Kidney (tissue), 14 donors: ENCODE results near the gene PCDHA5. TPM values are rescaled to one million over a fixed set of nuclear protein-coding genes. Genes with fewer than 3 reads are reported as not detected.
A peak's percentile ranks its signal among the peaks of the same experiment; 100 is the strongest.
"Not testable (repeated sequence)": the region's sequence is repeated elsewhere in the genome, so short reads cannot be mapped to it uniquely, and the experiment has no call there.

Experiments
- DNase-seq, 5 donors: peaks; one replicate each; pipeline ENCODE4 v3.0.0-alpha.2; 2013 to 2020
- FAIRE-seq: peaks from 2 replicates; lab custom pipeline; 2012; peaks lifted over from hg19 to GRCh38; lab: Jason Lieb, UNC
- H3K27ac ChIP-seq, 2 donors: one replicate each; pipeline ENCODE4 v1.7.0; 2013; ENCODE audit warnings: low read depth in 2 of 2, low read length in 2 of 2, inconsistent platforms in 1 of 2
- H3K27me3 ChIP-seq: one replicate; pipeline ENCODE4 v1.7.1; 2013; ENCODE audit warnings: low read length, inconsistent platforms; ENCODE audit not compliant: control insufficient read depth, insufficient read depth
- H3K36me3 ChIP-seq, 3 donors: one replicate each; pipeline versions ENCODE4 v1.7.0 to v1.7.1; 2013; ENCODE audit warnings: low read length in 3 of 3, control low read depth in 1 of 3, inconsistent platforms in 1 of 3; ENCODE audit not compliant: insufficient read depth in 3 of 3, control insufficient read depth in 2 of 3
- H3K4me1 ChIP-seq, 3 donors: one replicate each; pipeline versions ENCODE4 v1.7.0 to v1.7.1; 2013; ENCODE audit warnings: low read length in 3 of 3, inconsistent platforms in 1 of 3, low read depth in 1 of 3; ENCODE audit not compliant: control insufficient read depth in 2 of 3, insufficient read depth in 2 of 3
- H3K4me3 ChIP-seq, 3 donors: one replicate each; pipeline versions ENCODE4 v1.7.0 to v1.8.1; 2013; ENCODE audit warnings: low read length in 3 of 3, control low read depth in 1 of 3, inconsistent platforms in 1 of 3
- H3K9ac ChIP-seq, 3 donors: one replicate each; pipeline versions ENCODE4 v1.7.0 to v1.7.1; 2013; ENCODE audit warnings: low read length in 3 of 3, control low read depth in 1 of 3, inconsistent platforms in 1 of 3
- H3K9me3 ChIP-seq, 3 donors: one replicate each; pipeline versions ENCODE4 v1.7.0 to v1.7.1; 2013; ENCODE audit warnings: low read length in 3 of 3, control low read depth in 1 of 3, inconsistent platforms in 1 of 3; ENCODE audit not compliant: control insufficient read depth in 2 of 3, insufficient read depth in 1 of 3
- CTCF ChIP-seq: IDR thresholded peaks from 3 replicates; pipeline ENCODE4 v1.5.1; 2012; ENCODE audit warnings: mild to moderate bottlenecking, moderate library complexity, borderline replicate concordance; ENCODE audit not compliant: insufficient read depth; ENCODE audit errors: extremely low read depth
- intact Hi-C: fragments of 100-400 bp; cut with DNase I; formaldehyde crosslinking; loops from one replicate; pipeline ENCODE4 v1.11.1; 2022
- polyA plus RNA-seq: library from polyadenylated mRNA; stranded (reverse); fragments of 350-450 nt; fragmentation: Illumina TruSeq; extraction: RNeasy Lipid Tissue Mini Kit (QIAGEN cat#74804); gene quantifications from one replicate; pipeline ENCODE4 v1.2.3, GENCODE V29; 2014; ENCODE audit warnings: low read depth, low replicate concordance; ENCODE audit not compliant: insufficient read depth
- total RNA-seq: library from RNA; stranded (reverse); fragmentation: NEBNext Ultra II Directional; extraction: Animal tissue kit (Norgen Biotek cat#: 25700); gene quantifications from one replicate; pipeline ENCODE4 v1.2.1, GENCODE V29; 2021
- donor health status: control.
- donor health status: control.
- donor health status: control.
- donor health status: control.
- donor health status: control.
- donor health status: DM: yes; HTN: yes; CAD: no.
- donor health status: Normal renal cell carcinoma (clear cell type).

The PCDHA5 gene
- total and polyA plus RNA-seq, 2 donors from 2014 or later: 0.91 TPM; not detected in 1

- intact Hi-C loops: no loop called here
- DNase-seq (peak in 1 of 5 donors; percentile 72), FAIRE-seq (no peak)
- peaks cover 0 to 10% (median 0%) of the 10 kb centered on the region in 3 donors for H3K9me3 ChIP-seq
- no peak overlapping the region for H3K9ac ChIP-seq
- H3K4me1 ChIP-seq: no peaks in the 10 kb centered on the region
- no peaks in the 10 kb centered on the region for H3K27me3 ChIP-seq
- no peak overlapping the region for H3K27ac ChIP-seq
- TF ChIP-seq CTCF: no peak
- H3K4me3 ChIP-seq: no peak overlapping the region
- no peaks in the 10 kb centered on the region for H3K36me3 ChIP-seq
These were observed 12.5 kb upstream of the PCDHA5 start for GRCh38 chr5:140808889-140809291.

GRCh38 chr5:140822281-140822629, 842 bp downstream of the PCDHA5 start:
- no peak for FAIRE-seq
- H3K27me3 ChIP-seq: no peaks in the 10 kb centered on the region
- no peak overlapping the region for H3K27ac ChIP-seq
- no peaks in the 10 kb centered on the region for H3K36me3 ChIP-seq
- H3K4me1 ChIP-seq: no peaks in the 10 kb centered on the region
- no peak for TF ChIP-seq CTCF
- H3K9me3 ChIP-seq: no peaks in the 10 kb centered on the region
- DNase-seq: no peak
- intact Hi-C loops: no loop called here
- H3K9ac ChIP-seq: no peak overlapping the region
- no peak overlapping the region for H3K4me3 ChIP-seq

- H3K36me3 ChIP-seq, H3K27me3 ChIP-seq, H3K4me1 ChIP-seq, H3K9me3 ChIP-seq, intact Hi-C loops, FAIRE-seq, H3K4me3 ChIP-seq, H3K27ac ChIP-seq, H3K9ac ChIP-seq: not testable (repeated sequence)
- DNase-seq: peak in 1 of 5 donors; percentile 63
These were observed 1.6 kb downstream of the PCDHA5 start for GRCh38 chr5:140822969-140823368.

GRCh38 chr5:140823475-140823874, 2.1 kb downstream of the PCDHA5 start:
- Histone ChIP-seq H3K4me1 (no peaks in the 10 kb centered on the region), H3K4me3 (no peak overlapping the region), H3K9ac (no peak overlapping the region), H3K27ac (no peak overlapping the region), H3K36me3 (no peaks in the 10 kb centered on the region), H3K9me3 (no peaks in the 10 kb centered on the region), H3K27me3 (no peaks in the 10 kb centered on the region)
- FAIRE-seq (no peak), DNase-seq (no peak)
- intact Hi-C loops: no loop called here
- TF ChIP-seq CTCF: no peak
